ENCODE data around the gene SCYL1.

The SCYL1 gene

GRCh38 chr11:65524741-65525545 is at the start of gene SCYL1:
SCYL1 (plus strand) TSS chr11:65525083; CDS start chr11:65525154, 71 bp downstream.
- Histone ChIP-seq H3K9me3 (ENCODE audit: control insufficient read depth, low read length) (no peaks in the 10 kb centered on the region), H3K4me1 (ENCODE audit: control insufficient read depth, insufficient read depth, low read length) (peaks cover 19% of the 10 kb centered on the region), H3K27me3 (replicated peaks; ENCODE audit: control insufficient read depth, insufficient read depth, low read length) (no peaks in the 10 kb centered on the region), H3K4me3 (ENCODE audit: low read length) (peak within 1 kb of the TSS; percentile 96), H3K36me3 (ENCODE audit: control insufficient read depth, insufficient read depth, low read length, severe bottlenecking) (peaks cover 14% of the 10 kb centered on the region), H3K9ac (ENCODE audit: low read length) (peak within 1 kb of the TSS; percentile 97)
- DNase-seq (ENCODE audit: low read depth): peak; percentile 95

GRCh38 chr11:65476632-65477148 is 48.2 kb upstream of the SCYL1 start:
- H3K27me3 ChIP-seq (replicated peaks; ENCODE audit: control insufficient read depth, insufficient read depth, low read length): no peaks in the 10 kb centered on the region
- H3K9ac ChIP-seq (ENCODE audit: low read length): peak overlapping the region; percentile 99
- no peaks in the 10 kb centered on the region for H3K36me3 ChIP-seq (ENCODE audit: control insufficient read depth, insufficient read depth, low read length, severe bottlenecking)
- DNase-seq (ENCODE audit: low read depth): no peak
- H3K4me1 ChIP-seq (ENCODE audit: control insufficient read depth, insufficient read depth, low read length): peaks cover 57% of the 10 kb centered on the region
- H3K4me3 ChIP-seq (ENCODE audit: low read length): peak overlapping the region; percentile 88
- H3K9me3 ChIP-seq (ENCODE audit: control insufficient read depth, low read length): no peaks in the 10 kb centered on the region

- no peaks in the 10 kb centered on the region for H3K36me3 ChIP-seq (ENCODE audit: control insufficient read depth, insufficient read depth, low read length, severe bottlenecking)
- DNase-seq (ENCODE audit: low read depth): peak; percentile 98
- peaks cover 55% of the 10 kb centered on the region for H3K4me1 ChIP-seq (ENCODE audit: control insufficient read depth, insufficient read depth, low read length)
- H3K27me3 ChIP-seq (replicated peaks; ENCODE audit: control insufficient read depth, insufficient read depth, low read length): no peaks in the 10 kb centered on the region
- H3K9me3 ChIP-seq (ENCODE audit: control insufficient read depth, low read length): no peaks in the 10 kb centered on the region
- peak overlapping the region; percentile 99 for H3K9ac ChIP-seq (ENCODE audit: low read length)
- peak overlapping the region; percentile 88 for H3K4me3 ChIP-seq (ENCODE audit: low read length)
Measured at GRCh38 chr11:65477149-65477965, 47.5 kb upstream of the SCYL1 start.

- peak overlapping the region; percentile 99 for H3K9ac ChIP-seq (ENCODE audit: low read length)
- no peaks in the 10 kb centered on the region for H3K27me3 ChIP-seq (replicated peaks; ENCODE audit: control insufficient read depth, insufficient read depth, low read length)
- peaks cover 51% of the 10 kb centered on the region for H3K4me1 ChIP-seq (ENCODE audit: control insufficient read depth, insufficient read depth, low read length)
- H3K4me3 ChIP-seq (ENCODE audit: low read length): peak overlapping the region; percentile 72
- H3K9me3 ChIP-seq (ENCODE audit: control insufficient read depth, low read length): no peaks in the 10 kb centered on the region
- H3K36me3 ChIP-seq (ENCODE audit: control insufficient read depth, insufficient read depth, low read length, severe bottlenecking): no peaks in the 10 kb centered on the region
- peak; percentile 38 for DNase-seq (ENCODE audit: low read depth)
Measured at GRCh38 chr11:65478388-65479183, 46.3 kb upstream of the SCYL1 start.

- Histone ChIP-seq H3K4me1 (ENCODE audit: control insufficient read depth, insufficient read depth, low read length) (peaks cover 56% of the 10 kb centered on the region), H3K9ac (ENCODE audit: low read length) (peak overlapping the region; percentile 99), H3K27me3 (replicated peaks; ENCODE audit: control insufficient read depth, insufficient read depth, low read length) (no peaks in the 10 kb centered on the region), H3K36me3 (ENCODE audit: control insufficient read depth, insufficient read depth, low read length, severe bottlenecking) (no peaks in the 10 kb centered on the region), H3K4me3 (ENCODE audit: low read length) (peak overlapping the region; percentile 72), H3K9me3 (ENCODE audit: control insufficient read depth, low read length) (no peaks in the 10 kb centered on the region)
- peak; percentile 82 for DNase-seq (ENCODE audit: low read depth)
Measured at GRCh38 chr11:65479184-65480145, 45.4 kb upstream of the SCYL1 start.

- no peaks in the 10 kb centered on the region for H3K9me3 ChIP-seq (ENCODE audit: control insufficient read depth, low read length)
- H3K9ac ChIP-seq (ENCODE audit: low read length): peak overlapping the region; percentile 73
- H3K36me3 ChIP-seq (ENCODE audit: control insufficient read depth, insufficient read depth, low read length, severe bottlenecking): no peaks in the 10 kb centered on the region
- no peak overlapping the region for H3K4me3 ChIP-seq (ENCODE audit: low read length)
- peaks cover 76% of the 10 kb centered on the region for H3K4me1 ChIP-seq (ENCODE audit: control insufficient read depth, insufficient read depth, low read length)
- no peak for DNase-seq (ENCODE audit: low read depth)
- H3K27me3 ChIP-seq (replicated peaks; ENCODE audit: control insufficient read depth, insufficient read depth, low read length): no peaks in the 10 kb centered on the region
Measured at GRCh38 chr11:65482306-65482850, 42.5 kb upstream of the SCYL1 start.

- H3K4me3 ChIP-seq (ENCODE audit: low read length): peak overlapping the region; percentile 25
- peak; percentile 27 for DNase-seq (ENCODE audit: low read depth)
- no peaks in the 10 kb centered on the region for H3K27me3 ChIP-seq (replicated peaks; ENCODE audit: control insufficient read depth, insufficient read depth, low read length)
- no peaks in the 10 kb centered on the region for H3K36me3 ChIP-seq (ENCODE audit: control insufficient read depth, insufficient read depth, low read length, severe bottlenecking)
- peaks cover 76% of the 10 kb centered on the region for H3K4me1 ChIP-seq (ENCODE audit: control insufficient read depth, insufficient read depth, low read length)
- H3K9ac ChIP-seq (ENCODE audit: low read length): peak overlapping the region; percentile 91
- no peaks in the 10 kb centered on the region for H3K9me3 ChIP-seq (ENCODE audit: control insufficient read depth, low read length)
Measured at GRCh38 chr11:65485920-65486219, 39.0 kb upstream of the SCYL1 start.

- Histone ChIP-seq H3K9ac (ENCODE audit: low read length) (peak overlapping the region; percentile 91), H3K36me3 (ENCODE audit: control insufficient read depth, insufficient read depth, low read length, severe bottlenecking) (no peaks in the 10 kb centered on the region), H3K9me3 (ENCODE audit: control insufficient read depth, low read length) (no peaks in the 10 kb centered on the region), H3K4me1 (ENCODE audit: control insufficient read depth, insufficient read depth, low read length) (peaks cover 80% of the 10 kb centered on the region), H3K27me3 (replicated peaks; ENCODE audit: control insufficient read depth, insufficient read depth, low read length) (no peaks in the 10 kb centered on the region), H3K4me3 (ENCODE audit: low read length) (peak overlapping the region; percentile 60)
- no peak for DNase-seq (ENCODE audit: low read depth)
Measured at GRCh38 chr11:65486570-65487466, 38.1 kb upstream of the SCYL1 start.

- Histone ChIP-seq H3K9ac (ENCODE audit: low read length) (peak overlapping the region; percentile 94), H3K9me3 (ENCODE audit: control insufficient read depth, low read length) (no peaks in the 10 kb centered on the region), H3K27me3 (replicated peaks; ENCODE audit: control insufficient read depth, insufficient read depth, low read length) (no peaks in the 10 kb centered on the region), H3K36me3 (ENCODE audit: control insufficient read depth, insufficient read depth, low read length, severe bottlenecking) (no peaks in the 10 kb centered on the region), H3K4me1 (ENCODE audit: control insufficient read depth, insufficient read depth, low read length) (peaks cover 83% of the 10 kb centered on the region), H3K4me3 (ENCODE audit: low read length) (peak overlapping the region; percentile 60)
- DNase-seq (ENCODE audit: low read depth): peak; percentile 100
Measured at GRCh38 chr11:65487467-65488272, 37.2 kb upstream of the SCYL1 start.

All from adipocyte (in vitro differentiated cells).